ENCODE results near the gene ZNF543. TPM values are rescaled to one million over a fixed set of nuclear protein-coding genes. Genes with fewer than 3 reads are reported as not detected.
A peak's percentile ranks its signal among the peaks of the same experiment; 100 is the strongest.
"Not testable (repeated sequence)": the region's sequence is repeated elsewhere in the genome, so short reads cannot be mapped to it uniquely, and the experiment has no call there.

ZNF543 gene
- total RNA-seq, 1 experiment from 2014 or later: 5.9 TPM

DNA sequence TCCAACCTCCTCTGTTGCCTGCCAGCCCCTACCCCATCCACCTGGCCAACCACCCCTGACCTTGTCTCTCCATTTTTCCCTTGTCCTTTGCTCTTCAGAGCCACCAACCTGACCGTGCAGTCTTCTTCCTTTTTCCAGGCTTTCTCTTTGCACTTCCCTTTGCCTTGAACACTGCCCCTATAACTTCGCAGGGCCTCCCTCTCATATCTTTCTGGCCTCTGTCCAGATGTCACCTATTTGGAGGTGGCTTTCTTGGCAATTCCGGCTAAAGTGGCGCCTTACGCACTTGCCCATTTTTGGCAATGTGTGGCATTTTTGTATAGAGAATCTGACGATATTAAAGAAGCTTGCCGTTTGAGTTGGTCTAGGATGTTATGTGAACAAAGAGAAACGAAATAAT lies 844 bp downstream of the ZNF543 start:
- no peak for DNase-seq (ENCODE audit: low read depth)

DNA sequence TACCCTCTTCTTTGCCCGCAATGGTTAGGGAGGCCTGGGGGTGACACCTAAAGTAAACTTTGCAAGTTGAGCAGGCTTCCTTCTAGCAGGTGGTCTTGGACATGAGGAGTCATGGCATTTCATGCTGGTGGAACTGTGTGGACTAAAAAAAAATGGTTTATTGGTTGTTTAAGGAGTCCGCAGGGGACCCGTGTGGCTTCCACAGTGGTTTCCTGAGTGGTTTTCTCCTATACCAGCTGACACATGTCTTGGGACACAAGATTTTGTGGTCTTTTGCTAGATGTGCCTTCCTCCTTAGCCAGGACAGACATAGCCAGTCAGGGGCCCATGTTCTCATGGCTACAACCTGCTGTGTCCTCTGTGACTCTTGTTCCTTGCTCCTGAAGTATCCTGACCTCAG lies 1.5 kb downstream of the ZNF543 start:
- no peak for DNase-seq (ENCODE audit: low read depth)

DNA sequence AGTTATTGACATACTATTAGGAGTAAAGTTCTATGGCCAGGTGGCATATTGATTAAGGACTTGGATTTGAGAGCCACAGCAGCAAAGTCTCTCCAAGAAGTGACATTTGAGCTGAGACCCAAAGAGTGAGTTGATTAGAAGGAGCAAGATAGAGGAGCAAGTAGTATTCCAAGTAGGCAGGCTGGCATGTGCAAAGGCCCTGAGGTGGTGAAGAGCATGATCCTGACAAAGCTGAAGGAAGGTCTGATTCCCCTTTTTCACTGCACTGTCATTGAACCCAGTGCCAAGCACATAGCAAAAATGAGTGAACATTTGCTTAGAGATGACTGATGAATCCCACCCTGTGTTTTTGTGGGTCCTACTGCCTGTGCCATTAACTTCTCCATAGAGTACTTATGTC lies 4.7 kb downstream of the ZNF543 start:
- no peak for DNase-seq (ENCODE audit: low read depth)

DNA sequence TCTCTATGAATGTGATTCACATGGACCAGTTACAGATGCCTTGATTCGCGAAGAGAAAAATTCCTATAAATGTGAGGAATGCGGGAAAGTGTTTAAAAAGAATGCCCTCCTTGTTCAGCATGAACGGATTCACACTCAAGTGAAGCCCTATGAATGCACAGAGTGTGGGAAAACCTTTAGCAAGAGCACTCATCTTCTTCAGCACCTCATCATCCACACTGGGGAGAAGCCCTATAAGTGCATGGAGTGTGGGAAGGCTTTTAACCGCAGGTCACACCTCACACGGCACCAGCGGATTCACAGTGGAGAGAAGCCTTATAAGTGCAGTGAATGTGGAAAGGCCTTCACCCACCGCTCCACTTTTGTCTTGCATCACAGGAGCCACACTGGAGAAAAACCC lies 7.7 kb downstream of the ZNF543 start:
- DNase-seq (ENCODE audit: low read depth): no peak

DNA sequence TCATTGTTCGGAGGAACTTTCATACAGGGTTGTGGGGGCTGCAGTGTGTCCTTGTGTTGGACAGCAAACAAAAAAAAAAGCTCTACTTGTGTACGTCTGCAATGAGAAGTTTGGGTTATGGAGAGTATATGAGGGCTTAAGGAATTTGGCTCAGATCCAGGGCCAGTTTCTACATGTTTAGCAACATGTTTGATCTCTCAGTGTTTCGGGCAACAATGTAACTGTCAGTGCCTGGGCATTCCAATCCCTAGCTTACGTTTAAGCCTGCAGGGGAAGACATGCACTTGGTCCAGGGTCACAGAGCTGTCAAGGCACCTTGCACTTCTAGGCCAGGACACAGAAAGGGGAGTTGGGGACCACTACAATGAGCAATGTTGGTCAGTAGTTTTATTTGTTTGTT lies 13.9 kb downstream of the ZNF543 start:
- DNase-seq (ENCODE audit: low read depth): no peak

DNA sequence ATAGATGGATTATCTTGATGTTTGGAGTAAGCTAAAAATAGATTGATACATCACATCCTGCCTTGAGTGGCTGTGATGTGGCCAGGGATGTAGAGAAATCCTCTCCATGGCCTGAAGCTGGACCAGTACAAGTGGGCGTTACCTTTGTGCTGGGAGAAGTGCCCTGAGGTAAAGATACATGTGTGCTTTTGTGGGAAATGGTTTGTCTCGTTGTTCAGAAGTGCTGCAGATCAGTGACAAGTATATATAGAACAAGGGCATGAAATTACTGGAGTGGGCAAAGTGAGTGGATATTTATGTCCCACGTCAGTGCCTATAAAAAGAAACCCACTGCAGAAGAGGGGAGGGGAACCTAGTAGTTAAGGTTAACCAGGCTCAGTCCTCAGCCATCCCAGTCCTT lies 18.6 kb downstream of the ZNF543 start:
- DNase-seq (ENCODE audit: low read depth): peak; percentile 34

DNA sequence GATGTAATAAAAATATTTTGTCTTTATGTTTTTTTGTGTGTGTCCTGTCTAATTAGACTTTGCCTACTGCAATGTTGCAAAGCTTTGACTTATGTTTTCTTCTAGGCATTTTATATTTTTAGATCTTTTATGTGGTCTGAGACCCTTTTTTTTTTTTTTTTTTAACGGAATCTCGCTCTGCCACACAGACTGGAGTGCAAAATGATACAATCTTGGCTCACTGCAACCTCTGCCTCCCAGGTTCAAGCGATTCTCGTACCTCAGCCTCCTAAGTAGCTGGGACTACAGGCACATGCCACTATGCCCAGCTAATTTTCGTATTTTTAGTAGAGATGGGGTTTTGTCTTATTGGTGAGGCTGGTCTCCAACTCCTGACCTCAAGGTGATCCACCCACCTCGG lies 22.3 kb downstream of the ZNF543 start:
- DNase-seq (ENCODE audit: low read depth): no peak

DNA sequence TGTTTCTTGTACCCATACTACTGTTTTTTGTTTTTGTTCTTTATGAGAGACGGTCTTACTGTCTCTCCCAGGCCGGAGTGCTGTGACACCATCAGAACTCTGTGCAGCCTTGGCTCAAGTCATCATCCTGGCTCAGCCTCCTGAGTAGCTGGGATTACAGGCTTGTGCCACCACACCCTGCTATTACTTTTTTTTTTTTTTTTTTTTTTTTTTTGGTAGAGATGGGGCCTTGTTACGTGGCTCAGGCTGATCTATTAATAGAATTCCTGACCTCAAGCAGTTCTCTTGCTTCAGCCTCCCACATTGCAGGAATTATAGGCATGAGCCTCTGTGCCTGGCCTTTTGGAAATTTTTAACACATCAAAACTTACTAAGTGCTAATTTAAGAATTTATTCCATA lies 27.9 kb downstream of the ZNF543 start:
- DNase-seq (ENCODE audit: low read depth): peak; percentile 63

DNA sequence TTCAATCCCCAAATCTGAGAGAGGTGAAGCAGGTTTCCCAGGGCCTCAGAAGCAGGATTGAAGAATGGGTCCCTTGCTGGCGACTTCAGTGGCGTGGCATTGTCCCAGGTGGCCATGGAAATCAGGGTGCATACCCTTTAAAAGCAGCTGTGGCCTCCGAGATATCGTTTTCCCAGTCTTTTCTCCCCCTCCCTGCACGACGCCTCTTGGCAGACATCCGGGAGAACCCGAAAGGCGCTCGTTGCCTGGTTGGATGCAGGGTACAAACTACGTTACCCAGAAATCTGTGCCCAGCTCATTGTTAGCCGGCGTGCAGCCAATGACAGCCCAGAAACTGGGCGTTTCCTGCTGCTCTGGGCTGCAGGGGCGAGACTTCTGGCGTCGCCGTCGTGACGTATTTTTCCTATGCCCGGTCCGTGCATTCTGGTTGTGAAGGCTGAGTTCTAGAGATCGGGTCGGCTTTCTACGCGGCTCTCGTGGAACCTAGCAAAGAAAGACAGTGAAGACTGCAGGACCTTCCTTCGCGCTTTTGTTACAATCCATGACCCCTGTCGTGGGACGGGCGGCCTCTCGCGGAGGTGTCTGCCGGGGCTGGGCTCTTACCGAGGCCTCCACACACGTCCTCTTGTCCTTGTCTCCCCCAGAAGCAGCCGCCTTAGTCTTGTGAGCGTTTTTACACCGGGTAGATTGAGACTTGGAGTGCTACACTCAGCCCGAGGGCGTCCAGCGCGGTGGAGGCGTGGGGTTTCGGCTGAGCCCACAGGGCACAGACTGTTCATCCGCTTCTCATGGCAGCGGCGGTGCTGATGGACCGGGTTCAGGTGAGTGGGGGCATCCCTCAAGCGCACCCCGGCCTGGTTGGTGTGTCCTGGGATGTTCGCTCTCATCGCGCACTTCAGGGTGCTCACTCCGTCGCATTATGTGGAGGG lies 30.9 kb downstream of the ZNF543 start, which contains the start of gene ZNF304:
TSS of gene ZNF304 (plus strand) at position 395 of the 929 bp plus-strand sequence. CDS start at position 789, 394 bp downstream.
- peak; percentile 98 for DNase-seq (ENCODE audit: low read depth)

DNA sequence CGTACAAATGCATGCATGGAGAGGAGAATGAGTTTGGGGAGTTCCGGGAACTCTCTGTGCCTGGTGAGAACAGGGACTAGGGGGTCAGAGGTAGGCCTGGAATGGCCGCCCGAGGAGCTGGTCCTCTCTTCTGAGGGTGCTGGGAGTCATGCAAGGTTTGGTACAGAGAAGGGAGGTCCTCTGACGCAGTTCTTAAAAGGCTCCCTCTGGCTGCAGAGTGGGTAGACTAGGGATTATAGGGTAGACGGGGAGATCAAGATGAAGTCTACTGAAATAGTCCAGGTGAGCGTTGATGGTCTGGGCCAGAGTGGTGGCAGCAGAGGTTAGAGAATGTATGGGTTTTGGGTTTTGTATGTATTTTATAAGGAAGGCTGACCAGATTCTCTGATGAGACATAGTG lies 31.6 kb downstream of the ZNF543 start:
- peak; percentile 16 for DNase-seq (ENCODE audit: low read depth)

DNA sequence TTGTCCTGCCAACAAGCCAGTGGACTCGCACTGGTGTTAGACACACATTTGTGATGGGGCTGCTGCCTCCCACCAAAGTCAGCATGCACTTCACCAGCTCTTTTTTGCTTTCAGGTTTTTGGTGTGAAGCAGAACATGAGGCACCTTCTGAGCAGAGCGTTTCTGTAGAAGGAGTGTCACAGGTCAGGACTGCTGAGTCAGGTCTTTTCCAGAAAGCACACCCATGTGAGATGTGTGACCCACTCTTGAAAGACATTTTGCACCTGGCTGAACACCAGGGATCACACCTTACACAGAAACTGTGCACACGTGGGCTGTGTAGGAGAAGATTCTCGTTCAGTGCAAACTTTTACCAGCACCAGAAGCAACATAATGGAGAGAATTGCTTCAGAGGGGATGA lies 35.6 kb downstream of the ZNF543 start:
- DNase-seq (ENCODE audit: low read depth): no peak

DNA sequence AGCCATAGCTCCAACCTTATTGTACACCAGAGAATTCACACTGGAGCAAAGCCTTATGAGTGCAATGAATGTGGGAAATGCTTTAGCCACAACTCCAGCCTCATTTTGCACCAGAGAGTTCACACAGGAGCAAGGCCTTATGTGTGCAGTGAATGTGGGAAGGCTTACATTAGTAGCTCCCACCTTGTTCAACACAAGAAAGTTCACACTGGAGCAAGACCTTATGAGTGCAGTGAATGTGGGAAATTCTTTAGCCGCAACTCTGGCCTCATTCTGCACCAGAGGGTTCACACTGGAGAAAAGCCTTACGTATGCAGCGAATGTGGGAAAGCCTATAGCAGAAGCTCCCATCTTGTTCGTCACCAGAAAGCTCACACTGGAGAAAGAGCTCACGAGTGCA lies 37.1 kb downstream of the ZNF543 start:
- no peak for DNase-seq (ENCODE audit: low read depth)

DNA sequence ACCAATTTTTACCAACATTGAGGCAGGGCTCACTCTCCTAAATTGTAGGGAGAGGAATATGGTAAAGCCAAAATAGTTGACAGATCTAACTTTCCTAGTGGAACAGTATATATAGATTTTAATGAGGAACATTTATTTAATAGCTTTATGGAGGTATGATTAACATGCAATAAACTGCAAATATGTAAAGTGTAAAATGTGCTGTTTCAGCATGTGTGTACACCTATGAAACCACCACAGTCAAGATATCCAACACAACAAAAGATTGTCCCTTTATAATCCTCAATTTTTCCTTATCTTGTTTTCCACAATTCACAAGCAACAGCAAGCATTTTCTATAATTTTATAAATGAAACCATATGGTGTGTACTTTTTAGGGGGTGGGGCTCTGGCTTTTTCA lies 39.0 kb downstream of the ZNF543 start:
- no peak for DNase-seq (ENCODE audit: low read depth)

DNA sequence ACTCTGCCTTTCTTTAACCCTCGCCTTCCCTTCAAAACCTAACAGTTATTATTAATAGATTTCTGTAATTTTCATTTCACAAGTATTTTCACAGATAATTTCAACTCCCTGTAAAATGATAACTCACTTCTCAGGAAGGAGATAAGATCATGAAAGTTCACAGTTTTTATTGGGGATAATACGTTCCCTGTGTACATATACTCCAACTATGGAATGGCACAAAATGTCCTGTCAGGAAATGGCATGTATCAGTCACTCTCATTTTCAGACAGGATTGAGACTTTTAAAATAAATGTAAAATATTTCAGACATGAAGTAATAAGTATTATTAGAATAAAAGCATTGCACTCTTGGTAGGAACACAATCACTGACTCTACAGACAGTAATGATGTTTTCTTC lies 42.1 kb downstream of the ZNF543 start:
- DNase-seq (ENCODE audit: low read depth): no peak

DNA sequence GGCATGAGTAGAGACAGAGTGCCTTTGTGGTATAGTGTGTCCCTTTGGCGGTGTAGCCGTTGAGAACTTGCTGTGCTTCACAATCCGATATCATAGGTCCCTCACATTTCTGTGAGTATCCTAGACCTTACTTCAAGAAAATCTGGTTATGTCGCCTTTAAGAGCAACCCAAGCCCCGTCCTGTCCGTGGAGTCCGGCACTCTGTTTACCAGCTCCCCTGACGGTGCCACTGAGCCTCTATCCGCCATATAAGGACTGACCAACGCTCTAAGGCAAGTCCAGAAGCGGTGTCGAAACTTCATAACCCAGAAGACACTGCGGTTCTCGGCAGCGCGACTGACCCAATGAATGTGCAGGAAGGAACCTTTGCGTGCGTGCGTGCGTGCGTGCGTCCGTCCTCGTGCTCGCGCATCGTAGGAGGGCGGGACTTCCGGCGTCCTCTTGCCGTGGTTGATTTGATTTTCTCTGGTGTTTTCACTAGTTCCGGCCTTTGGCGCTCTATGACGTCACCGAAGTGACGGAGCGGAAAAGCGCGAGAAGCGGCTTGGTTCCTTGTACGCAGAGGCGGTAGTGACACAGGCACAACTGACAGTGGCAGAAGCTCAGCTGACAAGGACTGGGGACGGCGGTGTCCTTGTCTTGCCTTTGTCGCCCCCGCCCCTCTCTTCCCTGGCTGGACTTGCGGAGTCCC lies 42.9 kb downstream of the ZNF543 start, which contains the start of the genes TRAPPC2B and ZNF547:
TSS of gene TRAPPC2B (plus strand) at position 555 of the 691 bp plus-strand sequence. CDS start 1,283 bp downstream, outside the sequence.
TSS of gene ZNF547 (plus strand) at position 555 of the 691 bp plus-strand sequence. CDS start 5,005 bp downstream, outside the sequence.
- peak; percentile 100 for DNase-seq (ENCODE audit: low read depth)

DNA sequence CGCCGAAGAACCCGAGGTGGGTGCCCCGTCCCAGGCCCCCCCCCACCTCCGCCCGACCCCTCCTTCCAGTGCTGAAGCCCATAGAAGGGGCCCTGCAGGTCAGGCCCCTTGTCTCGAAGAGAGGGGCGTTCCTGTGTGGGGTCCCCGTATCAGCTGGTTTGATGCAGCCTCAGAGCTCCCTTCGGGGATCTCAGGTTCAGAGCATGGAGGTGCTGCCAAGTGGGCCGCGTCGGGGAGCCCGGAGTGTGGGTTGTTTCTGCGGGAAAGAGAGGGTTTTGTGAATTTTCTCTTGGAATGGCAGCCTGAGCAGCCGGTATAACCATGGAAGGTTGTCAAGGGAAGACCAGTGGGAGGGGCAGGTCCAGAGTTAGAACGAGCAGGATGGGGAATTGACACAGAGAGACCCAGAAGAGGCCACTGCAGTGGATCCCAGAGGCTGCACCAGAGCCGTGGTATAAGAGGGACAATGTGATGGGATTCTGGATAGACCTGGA lies 43.5 kb downstream of the ZNF543 start:
- DNase-seq (ENCODE audit: low read depth): peak; percentile 21

DNA sequence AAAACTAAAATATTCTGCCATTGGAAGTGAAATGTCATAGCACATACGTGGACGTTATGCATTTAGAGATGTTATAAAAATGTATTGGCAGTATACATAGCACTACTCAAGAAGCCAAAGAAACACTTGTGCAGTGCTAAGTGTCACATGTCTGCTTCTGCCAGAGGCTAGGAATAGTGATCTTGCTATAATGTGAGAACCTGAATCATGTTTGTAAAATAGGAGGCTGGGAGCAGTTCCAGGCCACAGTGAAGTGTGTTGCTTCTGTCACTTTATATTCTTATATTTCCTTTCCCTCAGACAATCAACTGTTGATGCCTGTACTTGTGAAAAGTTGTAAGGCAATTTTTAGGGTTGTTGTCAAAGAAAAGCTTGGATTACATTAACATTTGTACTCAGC lies 46.5 kb downstream of the ZNF543 start:
- DNase-seq (ENCODE audit: low read depth): no peak

DNA sequence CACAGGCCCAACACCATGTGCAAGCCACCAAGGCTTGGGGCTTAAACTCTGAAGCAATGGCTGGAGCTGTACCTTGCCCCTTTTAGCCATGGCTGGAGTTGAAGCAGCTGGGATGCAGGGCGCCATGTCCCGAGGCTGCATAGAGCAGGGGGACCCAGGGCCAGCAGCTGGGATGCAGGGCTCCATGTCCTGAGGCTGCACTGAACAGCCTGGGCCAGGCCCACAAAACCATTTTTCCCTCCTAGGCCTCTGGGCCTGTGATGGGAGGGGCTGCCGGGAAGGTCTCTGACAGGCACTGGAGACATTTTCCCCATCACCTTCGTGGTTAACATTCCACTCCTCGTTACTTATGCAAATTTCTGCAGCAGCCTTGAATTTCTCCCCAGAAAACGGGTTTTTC lies 53.9 kb downstream of the ZNF543 start:
- no peak for DNase-seq (ENCODE audit: low read depth)

DNA sequence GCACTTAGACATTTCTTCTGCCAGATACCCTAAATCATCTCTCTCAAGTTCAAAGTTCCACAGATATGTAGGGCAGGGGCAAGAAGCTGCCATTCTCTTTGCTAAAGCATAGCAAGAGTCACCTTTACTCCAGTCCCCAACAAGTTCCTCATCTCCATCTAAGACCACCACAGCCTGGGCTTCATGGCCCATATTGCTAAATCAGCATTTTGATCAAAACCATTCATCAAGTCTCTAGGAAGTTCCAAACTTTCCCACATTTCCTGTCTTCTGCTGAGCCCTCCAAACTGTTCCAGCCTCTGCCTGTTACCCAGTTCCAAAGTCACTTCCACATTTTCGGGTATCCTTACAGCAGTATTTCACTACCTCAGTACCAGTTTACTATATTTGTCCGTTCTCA lies 54.4 kb downstream of the ZNF543 start:
- not testable (repeated sequence) for DNase-seq (ENCODE audit: low read depth)

DNA sequence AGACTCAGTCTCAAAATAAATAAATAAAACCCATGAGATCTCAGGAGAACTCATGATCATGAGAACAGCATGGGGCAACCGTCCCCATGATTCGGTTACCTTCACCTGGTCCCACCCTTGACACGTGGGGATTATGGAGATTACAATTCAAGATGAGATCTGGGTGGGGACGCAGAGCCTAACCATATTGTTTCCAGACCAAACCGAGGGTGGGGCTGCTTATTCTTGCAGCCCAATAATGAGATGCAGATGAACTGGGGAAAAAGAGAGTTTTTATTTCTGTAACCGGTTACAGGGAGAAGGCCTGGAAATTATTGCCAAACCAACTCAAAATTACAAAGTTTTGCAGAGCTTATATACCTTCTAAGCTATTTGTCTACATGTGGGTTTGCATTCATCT lies 55.9 kb downstream of the ZNF543 start:
- DNase-seq (ENCODE audit: low read depth): no peak

DNA sequence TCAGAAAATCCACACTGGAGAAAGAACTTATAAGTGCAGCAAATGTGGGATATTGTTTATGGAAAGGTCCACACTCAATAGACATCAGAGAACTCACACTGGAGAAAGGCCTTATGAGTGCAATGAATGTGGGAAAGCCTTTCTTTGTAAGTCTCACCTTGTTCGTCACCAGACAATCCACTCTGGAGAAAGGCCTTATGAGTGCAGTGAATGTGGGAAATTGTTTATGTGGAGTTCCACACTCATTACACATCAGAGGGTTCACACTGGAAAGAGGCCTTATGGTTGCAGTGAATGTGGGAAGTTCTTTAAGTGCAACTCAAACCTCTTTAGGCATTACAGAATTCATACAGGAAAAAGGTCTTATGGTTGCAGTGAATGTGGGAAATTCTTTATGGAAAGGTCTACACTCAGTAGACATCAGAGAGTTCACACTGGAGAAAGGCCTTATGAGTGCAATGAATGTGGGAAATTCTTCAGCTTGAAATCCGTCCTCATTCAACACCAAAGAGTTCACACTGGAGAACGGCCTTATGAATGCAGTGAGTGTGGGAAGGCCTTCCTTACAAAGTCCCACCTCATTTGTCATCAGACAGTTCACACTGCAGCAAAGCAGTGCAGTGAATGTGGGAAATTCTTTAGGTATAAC lies 57.4 kb downstream of the ZNF543 start:
- no peak for DNase-seq (ENCODE audit: low read depth)

All from RPMI7951 (cell line).